LNCAP (cell line): ENCODE data around the gene SLC26A4.

Experiments used
- TF ChIP-seq, protein P1 (sequence below): fragments of 450-650 bp; IDR thresholded peaks from 2 replicates; pipeline ENCODE4 v1.5.1; 2017; ENCODE audit warnings: mild to moderate bottlenecking

The SLC26A4 gene

DNA sequence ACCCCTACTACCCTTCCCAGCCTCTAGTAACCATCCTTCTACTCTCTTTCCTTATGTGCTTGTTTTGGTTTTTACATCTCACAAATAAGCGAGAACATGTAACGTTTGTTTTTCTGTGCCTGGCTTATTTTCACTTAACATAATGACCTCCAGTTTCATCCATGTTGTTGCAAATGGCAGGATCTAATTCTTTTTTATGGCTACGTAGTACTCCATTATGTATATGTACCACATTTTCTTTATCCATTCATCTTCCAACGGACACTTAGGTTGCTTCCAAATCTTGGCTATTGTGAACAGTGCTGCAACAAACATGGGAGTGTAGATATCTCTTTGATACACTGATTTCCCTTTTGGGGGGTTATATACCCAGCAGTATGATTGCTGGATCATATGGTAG, 33.6 kb upstream of the SLC26A4 start:
- TF ChIP-seq, protein P1, sequence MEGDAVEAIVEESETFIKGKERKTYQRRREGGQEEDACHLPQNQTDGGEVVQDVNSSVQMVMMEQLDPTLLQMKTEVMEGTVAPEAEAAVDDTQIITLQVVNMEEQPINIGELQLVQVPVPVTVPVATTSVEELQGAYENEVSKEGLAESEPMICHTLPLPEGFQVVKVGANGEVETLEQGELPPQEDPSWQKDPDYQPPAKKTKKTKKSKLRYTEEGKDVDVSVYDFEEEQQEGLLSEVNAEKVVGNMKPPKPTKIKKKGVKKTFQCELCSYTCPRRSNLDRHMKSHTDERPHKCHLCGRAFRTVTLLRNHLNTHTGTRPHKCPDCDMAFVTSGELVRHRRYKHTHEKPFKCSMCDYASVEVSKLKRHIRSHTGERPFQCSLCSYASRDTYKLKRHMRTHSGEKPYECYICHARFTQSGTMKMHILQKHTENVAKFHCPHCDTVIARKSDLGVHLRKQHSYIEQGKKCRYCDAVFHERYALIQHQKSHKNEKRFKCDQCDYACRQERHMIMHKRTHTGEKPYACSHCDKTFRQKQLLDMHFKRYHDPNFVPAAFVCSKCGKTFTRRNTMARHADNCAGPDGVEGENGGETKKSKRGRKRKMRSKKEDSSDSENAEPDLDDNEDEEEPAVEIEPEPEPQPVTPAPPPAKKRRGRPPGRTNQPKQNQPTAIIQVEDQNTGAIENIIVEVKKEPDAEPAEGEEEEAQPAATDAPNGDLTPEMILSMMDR, result no peak

- TF ChIP-seq, protein P1, result no peak
These were observed 32.1 kb upstream of the SLC26A4 start for GRCh38 chr7:107628461-107629064.

GRCh38 chr7:107630342-107630741, 30.3 kb upstream of the SLC26A4 start:
- TF ChIP-seq, protein P1, result no peak

GRCh38 chr7:107631588-107632491, 28.8 kb upstream of the SLC26A4 start:
- TF ChIP-seq, protein P1, result no peak

DNA sequence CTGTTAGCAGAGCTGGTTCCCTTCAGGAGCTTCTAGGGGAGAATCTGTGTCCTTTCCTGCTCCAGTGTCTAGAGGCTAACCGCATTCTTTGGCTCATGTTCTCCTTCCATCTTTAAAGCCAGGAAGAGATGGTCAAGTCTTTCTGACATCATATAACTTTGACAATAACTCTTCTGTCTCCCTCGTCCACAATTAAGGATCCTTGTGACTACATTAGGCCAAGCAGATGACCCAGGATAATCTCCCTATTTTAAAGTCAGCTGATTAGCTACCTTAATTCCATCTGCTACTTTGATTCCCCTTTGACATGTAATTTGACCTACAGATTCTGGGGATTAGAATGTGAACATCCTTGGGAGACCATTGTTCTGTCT, 28.1 kb upstream of the SLC26A4 start:
- TF ChIP-seq, protein P1, result no peak

GRCh38 chr7:107638594-107638993, 22.0 kb upstream of the SLC26A4 start:
- TF ChIP-seq, protein P1, result no peak

DNA sequence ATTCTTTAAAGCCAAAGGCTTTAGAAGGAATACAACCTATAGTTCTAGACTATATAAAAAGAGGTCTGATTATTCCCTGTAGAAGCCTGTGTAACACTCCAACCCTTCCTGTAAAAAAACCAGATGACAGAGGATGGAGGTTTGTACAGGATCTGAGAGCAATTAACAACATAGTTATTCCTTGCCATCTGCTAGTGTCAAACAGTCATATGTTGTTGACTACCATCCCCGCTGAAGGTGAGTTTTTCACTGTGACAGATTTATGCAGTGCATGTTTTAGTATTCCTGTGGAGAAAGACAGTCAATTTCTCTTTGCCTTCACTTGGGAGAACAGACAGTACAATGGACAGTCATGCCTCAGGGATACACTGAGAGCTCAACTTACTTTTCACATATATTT, 19.0 kb upstream of the SLC26A4 start:
- TF ChIP-seq, protein P1, result no peak
